GM23338 (cell line): ENCODE results near the gene MAP3K13. TPM values are rescaled to one million over a fixed set of nuclear protein-coding genes. Genes with fewer than 3 reads are reported as not detected.

Experiments used
- ATAC-seq: fragments of 200-7000 bp; cut with Tn5 transposase; 3 replicates; pipeline ENCODE4 v1.9.1; 2020
- DNase-seq: peaks from one replicate; pipeline ENCODE4 v3.0.0-alpha.2; 2015; ENCODE audit warnings: low spot score
- H2AFZ ChIP-seq: fragments of 200-600 bp; sonication (generic); 2 replicates; pipeline ENCODE4 v1.8.0; 2016; ENCODE audit warnings: antibody characterized with exemption, mild to moderate bottlenecking, moderate library complexity
- H3F3A ChIP-seq: fragments of 200-600 bp; sonication (generic); replicated peaks from 2 replicates; pipeline ENCODE4 v1.8.0; 2017; ENCODE audit warnings: antibody characterized with exemption, mixed run types, low read depth
- H3K27ac ChIP-seq: fragments of 200-600 bp; sonication (generic); 2 replicates; pipeline ENCODE4 v1.6.1; 2016; ENCODE audit warnings: low read depth
- H3K27me3 ChIP-seq: fragments of 200-600 bp; sonication (generic); 2 replicates; pipeline ENCODE4 v1.8.0; 2016; ENCODE audit warnings: mild to moderate bottlenecking, mixed run types, moderate library complexity; ENCODE audit not compliant: insufficient read depth
- H3K36me3 ChIP-seq: fragments of 200-600 bp; sonication (generic); 2 replicates; pipeline ENCODE4 v1.8.0; 2016; ENCODE audit warnings: mild to moderate bottlenecking; ENCODE audit not compliant: insufficient read depth
- H3K4me1 ChIP-seq: fragments of 200-600 bp; sonication (generic); 2 replicates; pipeline ENCODE4 v1.8.0; 2016; ENCODE audit warnings: mild to moderate bottlenecking, moderate library complexity; ENCODE audit not compliant: insufficient read depth
- H3K4me2 ChIP-seq: fragments of 200-600 bp; sonication (generic); 2 replicates; pipeline ENCODE4 v1.7.1; 2017; ENCODE audit warnings: mixed run types
- H3K4me3 ChIP-seq: fragments of 200-600 bp; sonication (generic); 2 replicates; pipeline ENCODE4 v1.6.1; 2016; ENCODE audit warnings: mixed run types
- H3K79me2 ChIP-seq: fragments of 200-600 bp; sonication (generic); replicated peaks from 2 replicates; pipeline ENCODE4 v1.8.0; 2017; ENCODE audit warnings: mild to moderate bottlenecking; ENCODE audit not compliant: insufficient read depth
- H3K9me2 ChIP-seq: fragments of 200-600 bp; sonication (generic); 2 replicates; pipeline ENCODE4 v1.8.0; 2017; ENCODE audit not compliant: insufficient read depth
- H4K20me1 ChIP-seq: fragments of 200-600 bp; sonication (generic); replicated peaks from 2 replicates; pipeline ENCODE4 v1.8.0; 2017; ENCODE audit warnings: mild to moderate bottlenecking; ENCODE audit not compliant: insufficient read depth
- H3K27ac Mint-ChIP-seq: 2 replicates; pipeline ENCODE4 v1.8.0; 2020; ENCODE audit warnings: inconsistent platforms, mild to moderate bottlenecking, moderate library complexity, mixed read lengths
- H3K27me3 Mint-ChIP-seq: 3 replicates; pipeline ENCODE4 v1.8.0; 2022; ENCODE audit warnings: low read depth, mild to moderate bottlenecking, moderate library complexity, mixed read lengths, inconsistent platforms; ENCODE audit not compliant: insufficient read depth, poor library complexity
- H3K36me3 Mint-ChIP-seq: 3 replicates; pipeline ENCODE4 v1.8.0; 2021; ENCODE audit warnings: low read depth, mild to moderate bottlenecking, inconsistent platforms, moderate library complexity, mixed read lengths
- H3K4me1 Mint-ChIP-seq: 3 replicates; pipeline ENCODE4 v1.8.0; 2020; ENCODE audit warnings: mild to moderate bottlenecking, inconsistent platforms, mixed read lengths
- H3K4me3 Mint-ChIP-seq: 3 replicates; pipeline ENCODE4 v1.8.0; 2021; ENCODE audit warnings: moderate library complexity, mild to moderate bottlenecking, inconsistent platforms, mixed read lengths
- H3K9me3 Mint-ChIP-seq: 3 replicates; pipeline ENCODE4 v1.8.0; 2020; ENCODE audit warnings: moderate library complexity, mild to moderate bottlenecking, inconsistent platforms, mixed read lengths
- CREB1 ChIP-seq: fragments of 250-450 bp; sonication (Bioruptor Pico); IDR thresholded peaks from 2 replicates; pipeline ENCODE4 v1.5.0; 2020; ENCODE audit warnings: low read depth, mild to moderate bottlenecking, moderate library complexity
- EZH2 ChIP-seq: fragments of 200-600 bp; sonication (generic); IDR thresholded peaks from one replicate; pipeline ENCODE4 v1.8.0; 2017; ENCODE audit warnings: antibody characterized with exemption, mild to moderate bottlenecking, low read depth; ENCODE audit not compliant: unreplicated experiment
- EZH2phosphoT487 ChIP-seq: fragments of 200-600 bp; sonication (generic); IDR thresholded peaks from one replicate; pipeline ENCODE4 v1.8.1; 2018; ENCODE audit warnings: antibody characterized with exemption; ENCODE audit not compliant: unreplicated experiment
- JUNB ChIP-seq: IDR thresholded peaks from one replicate; pipeline ENCODE4 v1.6.1; 2016; ENCODE audit warnings: antibody characterized with exemption; ENCODE audit not compliant: unreplicated experiment
- NANOG ChIP-seq: IDR thresholded peaks from 2 replicates; pipeline ENCODE4 v1.6.1; 2016; ENCODE audit warnings: antibody characterized with exemption, borderline replicate concordance
- POLR2AphosphoS5 ChIP-seq: IDR thresholded peaks from 2 replicates; pipeline ENCODE4 v1.6.1; 2016; ENCODE audit warnings: antibody characterized with exemption, low read depth
- STAT1 ChIP-seq: IDR thresholded peaks from one replicate; pipeline ENCODE4 v1.6.1; 2016; ENCODE audit warnings: antibody characterized with exemption; ENCODE audit not compliant: unreplicated experiment
- ZNF114 ChIP-seq: fragments of 250-450 bp; sonication (Bioruptor Pico); IDR thresholded peaks from 2 replicates; pipeline ENCODE4 v1.5.0; 2020; ENCODE audit warnings: mild to moderate bottlenecking, moderate library complexity
- ZNF331 ChIP-seq: fragments of 250-450 bp; sonication (Bioruptor Pico); IDR thresholded peaks from 2 replicates; pipeline ENCODE4 v1.5.0; 2020; ENCODE audit warnings: low read depth, mild to moderate bottlenecking, moderate library complexity
- polyA plus RNA-seq: library from polyadenylated mRNA; unstranded; fragments of >200 nt; fragmentation: Nextera tagmentation; extraction: Ambion mirVana; gene quantifications from 2 replicates; pipeline ENCODE4 v1.2.1, GENCODE V29; 2016
- total RNA-seq: library from RNA; depleted of rRNA; stranded (reverse); fragments of >200 nt; shearing (Covaris generic); gene quantifications from 2 replicates; pipeline ENCODE4 v1.2.3, GENCODE V29; 2014
- TF ChIP-seq, protein P1 (sequence below): fragments of 250-450 bp; sonication (Bioruptor Pico); IDR thresholded peaks from 2 replicates; pipeline ENCODE4 v1.5.0; 2020; ENCODE audit warnings: mild to moderate bottlenecking, moderate library complexity
- TF ChIP-seq, protein P2 (sequence below), 2 experiments: fragments of 200-600 bp in 1 of 2; sonication (generic) in 1 of 2; conservative IDR thresholded peaks; 2 replicates each; pipeline versions ENCODE4 v1.5.1 to v1.6.1; 2016 to 2017; ENCODE audit warnings: antibody characterized with exemption in 2 of 2, low read depth in 2 of 2, mild to moderate bottlenecking in 2 of 2, moderate library complexity in 1 of 2
- TF ChIP-seq, protein P3 (sequence below): IDR thresholded peaks from one replicate; pipeline ENCODE4 v1.6.1; 2018; ENCODE audit warnings: antibody characterized with exemption; ENCODE audit not compliant: unreplicated experiment
- TF ChIP-seq, protein P4 (sequence below): IDR thresholded peaks from 2 replicates; pipeline ENCODE4 v1.6.1; 2016; ENCODE audit warnings: antibody characterized with exemption

Gene MAP3K13
- total and polyA plus RNA-seq, 2 experiments from 2014 or later: 10.7 to 129 TPM

DNA sequence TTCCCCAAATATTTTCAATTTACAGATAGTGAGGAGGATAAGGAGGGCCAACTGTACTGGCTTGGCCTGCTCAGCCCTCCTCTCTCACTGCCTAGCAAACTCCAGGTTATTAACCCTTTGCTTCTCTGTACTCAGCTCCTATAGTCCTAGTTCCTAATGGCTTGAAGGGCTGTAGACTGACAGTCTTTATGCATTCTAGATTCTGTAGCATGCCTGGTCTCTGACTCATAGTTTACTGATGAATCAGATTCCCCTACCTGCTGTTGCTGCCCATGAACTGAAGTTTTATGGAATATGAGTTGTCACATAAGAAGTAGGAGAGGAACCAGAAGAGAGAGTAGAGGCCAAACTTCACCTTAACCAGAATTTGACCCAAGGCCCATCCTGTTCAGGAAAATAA lies 27.1 kb upstream of the MAP3K13 start:
- H3F3A ChIP-seq: no peaks in the 10 kb centered on the region
- ATAC-seq: no peak
- H3K4me3 Mint-ChIP-seq: no peak overlapping the region
- H3K36me3 ChIP-seq: no peaks in the 10 kb centered on the region
- no peak overlapping the region for H3K4me2 ChIP-seq
- no peaks in the 10 kb centered on the region for H3K4me1 Mint-ChIP-seq
- no peak overlapping the region for H2AFZ ChIP-seq
- no peaks in the 10 kb centered on the region for H3K9me3 Mint-ChIP-seq
- no peaks in the 10 kb centered on the region for H3K36me3 Mint-ChIP-seq
- H4K20me1 ChIP-seq: no peaks in the 10 kb centered on the region
- no peak overlapping the region for H3K27ac Mint-ChIP-seq
- H3K27me3 Mint-ChIP-seq: no peaks in the 10 kb centered on the region
- no peaks in the 10 kb centered on the region for H3K79me2 ChIP-seq
- H3K27ac ChIP-seq: no peak overlapping the region
- H3K4me1 ChIP-seq: no peaks in the 10 kb centered on the region
- no peak overlapping the region for H3K4me3 ChIP-seq
- no peak for DNase-seq
- H3K27me3 ChIP-seq: no peaks in the 10 kb centered on the region
- no peak for TF ChIP-seq JUNB
- no peak for TF ChIP-seq POLR2AphosphoS5
- no peak for TF ChIP-seq EZH2phosphoT487
- TF ChIP-seq ZNF114: no peak
- TF ChIP-seq CREB1: no peak
- TF ChIP-seq NANOG: no peak
- TF ChIP-seq, protein P1, sequence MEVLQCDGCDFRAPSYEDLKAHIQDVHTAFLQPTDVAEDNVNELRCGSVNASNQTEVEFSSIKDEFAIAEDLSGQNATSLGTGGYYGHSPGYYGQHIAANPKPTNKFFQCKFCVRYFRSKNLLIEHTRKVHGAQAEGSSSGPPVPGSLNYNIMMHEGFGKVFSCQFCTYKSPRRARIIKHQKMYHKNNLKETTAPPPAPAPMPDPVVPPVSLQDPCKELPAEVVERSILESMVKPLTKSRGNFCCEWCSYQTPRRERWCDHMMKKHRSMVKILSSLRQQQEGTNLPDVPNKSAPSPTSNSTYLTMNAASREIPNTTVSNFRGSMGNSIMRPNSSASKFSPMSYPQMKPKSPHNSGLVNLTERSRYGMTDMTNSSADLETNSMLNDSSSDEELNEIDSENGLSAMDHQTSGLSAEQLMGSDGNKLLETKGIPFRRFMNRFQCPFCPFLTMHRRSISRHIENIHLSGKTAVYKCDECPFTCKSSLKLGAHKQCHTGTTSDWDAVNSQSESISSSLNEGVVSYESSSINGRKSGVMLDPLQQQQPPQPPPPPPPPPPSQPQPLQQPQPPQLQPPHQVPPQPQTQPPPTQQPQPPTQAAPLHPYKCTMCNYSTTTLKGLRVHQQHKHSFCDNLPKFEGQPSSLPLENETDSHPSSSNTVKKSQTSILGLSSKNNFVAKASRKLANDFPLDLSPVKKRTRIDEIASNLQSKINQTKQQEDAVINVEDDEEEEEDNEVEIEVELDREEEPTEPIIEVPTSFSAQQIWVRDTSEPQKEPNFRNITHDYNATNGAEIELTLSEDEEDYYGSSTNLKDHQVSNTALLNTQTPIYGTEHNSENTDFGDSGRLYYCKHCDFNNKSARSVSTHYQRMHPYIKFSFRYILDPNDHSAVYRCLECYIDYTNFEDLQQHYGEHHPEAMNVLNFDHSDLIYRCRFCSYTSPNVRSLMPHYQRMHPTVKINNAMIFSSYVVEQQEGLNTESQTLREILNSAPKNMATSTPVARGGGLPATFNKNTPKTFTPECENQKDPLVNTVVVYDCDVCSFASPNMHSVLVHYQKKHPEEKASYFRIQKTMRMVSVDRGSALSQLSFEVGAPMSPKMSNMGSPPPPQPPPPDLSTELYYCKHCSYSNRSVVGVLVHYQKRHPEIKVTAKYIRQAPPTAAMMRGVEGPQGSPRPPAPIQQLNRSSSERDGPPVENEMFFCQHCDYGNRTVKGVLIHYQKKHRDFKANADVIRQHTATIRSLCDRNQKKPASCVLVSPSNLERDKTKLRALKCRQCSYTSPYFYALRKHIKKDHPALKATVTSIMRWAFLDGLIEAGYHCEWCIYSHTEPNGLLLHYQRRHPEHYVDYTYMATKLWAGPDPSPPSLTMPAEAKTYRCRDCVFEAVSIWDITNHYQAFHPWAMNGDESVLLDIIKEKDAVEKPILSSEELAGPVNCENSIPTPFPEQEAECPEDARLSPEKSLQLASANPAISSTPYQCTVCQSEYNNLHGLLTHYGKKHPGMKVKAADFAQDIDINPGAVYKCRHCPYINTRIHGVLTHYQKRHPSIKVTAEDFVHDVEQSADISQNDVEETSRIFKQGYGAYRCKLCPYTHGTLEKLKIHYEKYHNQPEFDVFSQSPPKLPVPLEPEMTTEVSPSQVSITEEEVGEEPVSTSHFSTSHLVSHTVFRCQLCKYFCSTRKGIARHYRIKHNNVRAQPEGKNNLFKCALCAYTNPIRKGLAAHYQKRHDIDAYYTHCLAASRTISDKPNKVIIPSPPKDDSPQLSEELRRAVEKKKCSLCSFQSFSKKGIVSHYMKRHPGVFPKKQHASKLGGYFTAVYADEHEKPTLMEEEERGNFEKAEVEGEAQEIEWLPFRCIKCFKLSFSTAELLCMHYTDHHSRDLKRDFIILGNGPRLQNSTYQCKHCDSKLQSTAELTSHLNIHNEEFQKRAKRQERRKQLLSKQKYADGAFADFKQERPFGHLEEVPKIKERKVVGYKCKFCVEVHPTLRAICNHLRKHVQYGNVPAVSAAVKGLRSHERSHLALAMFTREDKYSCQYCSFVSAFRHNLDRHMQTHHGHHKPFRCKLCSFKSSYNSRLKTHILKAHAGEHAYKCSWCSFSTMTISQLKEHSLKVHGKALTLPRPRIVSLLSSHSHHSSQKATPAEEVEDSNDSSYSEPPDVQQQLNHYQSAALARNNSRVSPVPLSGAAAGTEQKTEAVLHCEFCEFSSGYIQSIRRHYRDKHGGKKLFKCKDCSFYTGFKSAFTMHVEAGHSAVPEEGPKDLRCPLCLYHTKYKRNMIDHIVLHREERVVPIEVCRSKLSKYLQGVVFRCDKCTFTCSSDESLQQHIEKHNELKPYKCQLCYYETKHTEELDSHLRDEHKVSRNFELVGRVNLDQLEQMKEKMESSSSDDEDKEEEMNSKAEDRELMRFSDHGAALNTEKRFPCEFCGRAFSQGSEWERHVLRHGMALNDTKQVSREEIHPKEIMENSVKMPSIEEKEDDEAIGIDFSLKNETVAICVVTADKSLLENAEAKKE (CRISPR knock-in tag): no peak
- TF ChIP-seq, protein P2, sequence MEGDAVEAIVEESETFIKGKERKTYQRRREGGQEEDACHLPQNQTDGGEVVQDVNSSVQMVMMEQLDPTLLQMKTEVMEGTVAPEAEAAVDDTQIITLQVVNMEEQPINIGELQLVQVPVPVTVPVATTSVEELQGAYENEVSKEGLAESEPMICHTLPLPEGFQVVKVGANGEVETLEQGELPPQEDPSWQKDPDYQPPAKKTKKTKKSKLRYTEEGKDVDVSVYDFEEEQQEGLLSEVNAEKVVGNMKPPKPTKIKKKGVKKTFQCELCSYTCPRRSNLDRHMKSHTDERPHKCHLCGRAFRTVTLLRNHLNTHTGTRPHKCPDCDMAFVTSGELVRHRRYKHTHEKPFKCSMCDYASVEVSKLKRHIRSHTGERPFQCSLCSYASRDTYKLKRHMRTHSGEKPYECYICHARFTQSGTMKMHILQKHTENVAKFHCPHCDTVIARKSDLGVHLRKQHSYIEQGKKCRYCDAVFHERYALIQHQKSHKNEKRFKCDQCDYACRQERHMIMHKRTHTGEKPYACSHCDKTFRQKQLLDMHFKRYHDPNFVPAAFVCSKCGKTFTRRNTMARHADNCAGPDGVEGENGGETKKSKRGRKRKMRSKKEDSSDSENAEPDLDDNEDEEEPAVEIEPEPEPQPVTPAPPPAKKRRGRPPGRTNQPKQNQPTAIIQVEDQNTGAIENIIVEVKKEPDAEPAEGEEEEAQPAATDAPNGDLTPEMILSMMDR (conservative IDR thresholded peaks at IDR 0.05; ENCODE audit: low read depth in 2 of 2): no peak
- TF ChIP-seq, protein P3, sequence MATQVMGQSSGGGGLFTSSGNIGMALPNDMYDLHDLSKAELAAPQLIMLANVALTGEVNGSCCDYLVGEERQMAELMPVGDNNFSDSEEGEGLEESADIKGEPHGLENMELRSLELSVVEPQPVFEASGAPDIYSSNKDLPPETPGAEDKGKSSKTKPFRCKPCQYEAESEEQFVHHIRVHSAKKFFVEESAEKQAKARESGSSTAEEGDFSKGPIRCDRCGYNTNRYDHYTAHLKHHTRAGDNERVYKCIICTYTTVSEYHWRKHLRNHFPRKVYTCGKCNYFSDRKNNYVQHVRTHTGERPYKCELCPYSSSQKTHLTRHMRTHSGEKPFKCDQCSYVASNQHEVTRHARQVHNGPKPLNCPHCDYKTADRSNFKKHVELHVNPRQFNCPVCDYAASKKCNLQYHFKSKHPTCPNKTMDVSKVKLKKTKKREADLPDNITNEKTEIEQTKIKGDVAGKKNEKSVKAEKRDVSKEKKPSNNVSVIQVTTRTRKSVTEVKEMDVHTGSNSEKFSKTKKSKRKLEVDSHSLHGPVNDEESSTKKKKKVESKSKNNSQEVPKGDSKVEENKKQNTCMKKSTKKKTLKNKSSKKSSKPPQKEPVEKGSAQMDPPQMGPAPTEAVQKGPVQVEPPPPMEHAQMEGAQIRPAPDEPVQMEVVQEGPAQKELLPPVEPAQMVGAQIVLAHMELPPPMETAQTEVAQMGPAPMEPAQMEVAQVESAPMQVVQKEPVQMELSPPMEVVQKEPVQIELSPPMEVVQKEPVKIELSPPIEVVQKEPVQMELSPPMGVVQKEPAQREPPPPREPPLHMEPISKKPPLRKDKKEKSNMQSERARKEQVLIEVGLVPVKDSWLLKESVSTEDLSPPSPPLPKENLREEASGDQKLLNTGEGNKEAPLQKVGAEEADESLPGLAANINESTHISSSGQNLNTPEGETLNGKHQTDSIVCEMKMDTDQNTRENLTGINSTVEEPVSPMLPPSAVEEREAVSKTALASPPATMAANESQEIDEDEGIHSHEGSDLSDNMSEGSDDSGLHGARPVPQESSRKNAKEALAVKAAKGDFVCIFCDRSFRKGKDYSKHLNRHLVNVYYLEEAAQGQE: no peak
- no peak for TF ChIP-seq STAT1
- TF ChIP-seq ZNF331 (CRISPR knock-in tag): no peak
- TF ChIP-seq, protein P4, sequence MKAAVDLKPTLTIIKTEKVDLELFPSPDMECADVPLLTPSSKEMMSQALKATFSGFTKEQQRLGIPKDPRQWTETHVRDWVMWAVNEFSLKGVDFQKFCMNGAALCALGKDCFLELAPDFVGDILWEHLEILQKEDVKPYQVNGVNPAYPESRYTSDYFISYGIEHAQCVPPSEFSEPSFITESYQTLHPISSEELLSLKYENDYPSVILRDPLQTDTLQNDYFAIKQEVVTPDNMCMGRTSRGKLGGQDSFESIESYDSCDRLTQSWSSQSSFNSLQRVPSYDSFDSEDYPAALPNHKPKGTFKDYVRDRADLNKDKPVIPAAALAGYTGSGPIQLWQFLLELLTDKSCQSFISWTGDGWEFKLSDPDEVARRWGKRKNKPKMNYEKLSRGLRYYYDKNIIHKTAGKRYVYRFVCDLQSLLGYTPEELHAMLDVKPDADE: no peak
- no peak for TF ChIP-seq EZH2
- H3K9me2 ChIP-seq: no peaks in the 10 kb centered on the region
